LNCAP (cell line): Measurements from ENCODE around the gene HABP4.

Experiments
- CTCF ChIP-seq: fragments of 450-650 bp; IDR thresholded peaks from 2 replicates; pipeline ENCODE4 v1.5.1; 2017; ENCODE audit warnings: mild to moderate bottlenecking

Gene HABP4

GRCh38 chr9:96502539-96503373 is 52.8 kb downstream of the HABP4 start:
- TF ChIP-seq CTCF, result no peak

- TF ChIP-seq CTCF, result no peak
These were observed 53.9 kb downstream of the HABP4 start for GRCh38 chr9:96503918-96504317.

GRCh38 chr9:96505316-96505991 is 55.5 kb downstream of the HABP4 start:
- TF ChIP-seq CTCF, result no peak

- TF ChIP-seq CTCF, result no peak
These were observed 58.4 kb downstream of the HABP4 start for GRCh38 chr9:96508227-96508940.

- no peak for TF ChIP-seq CTCF
These were observed 59.1 kb downstream of the HABP4 start for GRCh38 chr9:96509026-96509425.

- TF ChIP-seq CTCF, result no peak
These were observed 59.9 kb downstream of the HABP4 start for GRCh38 chr9:96509848-96510247.

- TF ChIP-seq CTCF, result no peak
These were observed 60.3 kb downstream of the HABP4 start for GRCh38 chr9:96510258-96510657.
